Fibroblast of mammary gland (primary cell): ENCODE data around the gene CTDNEP1.
A peak's percentile ranks its signal among the peaks of the same experiment; 100 is the strongest.

Source experiments
- DNase-seq: peaks from one replicate; pipeline ENCODE4 v3.0.0-alpha.2; 2010; ENCODE audit warnings: low read depth
- H3K4me3 ChIP-seq: 2 replicates; pipeline ENCODE4 v1.5.1; 2011; ENCODE audit warnings: low read depth, mild to moderate bottlenecking, low read length, moderate library complexity; ENCODE audit not compliant: control insufficient read depth
- CTCF ChIP-seq: conservative IDR thresholded peaks from 2 replicates; pipeline ENCODE4 v1.5.1; 2011; ENCODE audit warnings: low read depth, low read length, inconsistent platforms; ENCODE audit not compliant: control insufficient read depth, insufficient read depth

CTDNEP1 gene

DNA sequence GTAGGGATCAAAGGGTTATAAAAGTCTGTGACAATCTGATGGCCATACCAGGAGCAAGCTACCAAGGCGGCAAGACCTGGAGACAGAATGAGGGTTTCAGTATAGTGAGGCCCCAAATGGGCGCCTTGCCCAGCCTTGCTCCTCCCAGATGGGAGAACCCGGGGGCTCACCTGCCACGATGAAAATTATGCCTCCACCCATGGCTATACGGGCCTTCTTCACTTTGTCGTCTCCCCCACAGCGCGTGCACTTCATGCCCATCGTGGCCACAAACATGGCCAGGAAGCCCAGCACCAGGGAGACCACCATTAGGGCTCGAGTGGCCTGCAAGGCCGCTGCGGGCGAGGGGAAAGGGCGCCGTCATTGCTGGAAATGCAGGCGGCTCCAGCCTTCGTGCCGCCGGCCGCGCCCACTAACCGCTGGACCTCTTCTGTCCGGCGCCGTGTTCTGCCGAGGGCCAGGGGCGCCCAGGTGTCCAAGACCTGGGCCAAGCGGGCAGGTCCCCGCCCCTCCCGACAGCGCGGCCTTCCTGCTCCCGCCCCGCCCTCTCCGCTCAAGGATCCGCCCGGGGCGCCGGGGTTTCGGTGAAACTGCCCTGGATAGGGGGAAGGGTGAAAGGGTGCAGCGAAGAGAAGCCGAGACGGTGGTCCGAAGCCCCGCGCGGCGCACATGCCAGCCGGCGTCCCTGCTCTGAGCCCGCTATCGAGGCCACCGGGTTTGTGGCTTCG is 9.3 kb upstream of the CTDNEP1 start:
- DNase-seq, result no peak
- no peak for TF ChIP-seq CTCF
- H3K4me3 ChIP-seq, result peak overlapping the region; percentile 32

DNA sequence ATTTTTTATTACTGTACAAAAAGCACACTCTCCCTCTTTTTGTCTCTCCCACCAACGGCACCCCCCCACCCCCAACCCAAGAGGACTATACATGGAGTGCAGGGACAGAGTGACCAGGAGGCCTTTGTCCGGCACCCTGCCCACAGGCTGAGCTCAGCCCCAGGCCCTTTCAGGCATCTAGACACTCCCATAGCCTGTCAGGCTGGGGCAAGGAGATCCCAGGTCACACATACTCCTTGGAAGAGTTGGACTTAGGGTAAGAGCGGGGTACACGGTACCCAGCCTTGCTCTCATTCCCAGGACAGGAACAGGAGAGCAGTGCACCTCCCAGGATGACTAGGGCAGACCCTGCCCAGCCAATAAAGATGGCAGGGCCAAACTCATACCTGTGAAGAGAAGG is 8.6 kb upstream of the CTDNEP1 start:
- no peak overlapping the region for H3K4me3 ChIP-seq

DNA sequence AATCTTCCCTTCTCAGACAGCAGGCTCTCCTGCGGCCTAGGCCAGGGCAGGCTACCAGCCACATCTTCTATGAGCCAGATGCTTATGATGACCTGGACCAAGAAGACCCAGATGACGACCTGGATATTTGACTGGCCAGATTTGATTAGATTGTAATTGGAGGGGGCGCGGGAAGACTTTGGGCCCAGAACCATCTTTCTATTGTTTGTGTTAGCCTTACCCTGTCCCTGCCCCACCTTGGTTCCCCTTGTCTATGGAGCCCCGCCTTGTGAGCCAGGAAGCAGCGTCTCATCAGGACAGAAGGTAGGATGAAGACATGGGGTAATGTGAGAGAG is 8.0 kb upstream of the CTDNEP1 start:
- no peak for TF ChIP-seq CTCF
- H3K4me3 ChIP-seq, result no peak overlapping the region
- no peak for DNase-seq

More for the DNA sequence above, 8.6 kb upstream of the CTDNEP1 start:
- no peak for TF ChIP-seq CTCF
- no peak for DNase-seq

DNA sequence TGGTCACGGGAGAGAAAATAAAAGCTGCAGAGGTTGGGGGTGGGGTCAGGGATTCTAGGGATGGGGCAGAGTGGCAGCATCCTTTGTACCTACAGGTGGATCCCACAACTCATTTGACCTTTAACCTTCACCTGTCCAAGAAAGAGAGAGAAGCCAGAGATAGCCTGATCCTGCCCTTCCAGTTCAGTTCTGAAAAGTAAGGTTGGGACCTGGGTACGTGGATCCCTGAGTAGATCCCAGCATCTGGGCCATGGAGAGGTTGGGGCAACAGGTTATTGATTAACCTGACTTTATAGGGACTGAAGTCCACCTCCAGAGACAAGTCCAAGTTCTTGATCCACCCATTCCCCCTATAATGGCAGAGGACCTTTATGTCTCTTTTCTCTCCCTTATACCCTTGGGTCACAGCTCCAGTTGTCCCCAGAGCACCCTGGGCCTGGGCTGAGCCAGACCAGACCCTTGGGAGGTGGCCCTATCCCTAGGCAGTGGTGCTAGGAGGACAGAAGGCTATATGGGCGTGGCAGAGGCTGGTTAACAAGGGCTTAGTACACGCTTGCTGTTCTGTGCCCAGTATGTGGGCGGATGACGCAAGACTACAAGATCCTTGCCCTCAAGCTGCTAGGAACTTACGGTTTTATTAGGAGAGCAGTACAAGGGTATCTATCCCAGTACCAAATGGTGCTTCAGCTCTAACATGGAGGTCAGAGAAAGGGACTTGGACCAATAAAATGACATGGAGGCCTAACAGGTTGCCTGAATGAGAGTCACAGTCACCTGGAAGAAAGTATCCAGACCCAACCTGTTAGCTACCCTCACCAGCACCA is 7.4 kb upstream of the CTDNEP1 start:
- DNase-seq, result peak; percentile 88
- no peak overlapping the region for H3K4me3 ChIP-seq
- no peak for TF ChIP-seq CTCF

DNA sequence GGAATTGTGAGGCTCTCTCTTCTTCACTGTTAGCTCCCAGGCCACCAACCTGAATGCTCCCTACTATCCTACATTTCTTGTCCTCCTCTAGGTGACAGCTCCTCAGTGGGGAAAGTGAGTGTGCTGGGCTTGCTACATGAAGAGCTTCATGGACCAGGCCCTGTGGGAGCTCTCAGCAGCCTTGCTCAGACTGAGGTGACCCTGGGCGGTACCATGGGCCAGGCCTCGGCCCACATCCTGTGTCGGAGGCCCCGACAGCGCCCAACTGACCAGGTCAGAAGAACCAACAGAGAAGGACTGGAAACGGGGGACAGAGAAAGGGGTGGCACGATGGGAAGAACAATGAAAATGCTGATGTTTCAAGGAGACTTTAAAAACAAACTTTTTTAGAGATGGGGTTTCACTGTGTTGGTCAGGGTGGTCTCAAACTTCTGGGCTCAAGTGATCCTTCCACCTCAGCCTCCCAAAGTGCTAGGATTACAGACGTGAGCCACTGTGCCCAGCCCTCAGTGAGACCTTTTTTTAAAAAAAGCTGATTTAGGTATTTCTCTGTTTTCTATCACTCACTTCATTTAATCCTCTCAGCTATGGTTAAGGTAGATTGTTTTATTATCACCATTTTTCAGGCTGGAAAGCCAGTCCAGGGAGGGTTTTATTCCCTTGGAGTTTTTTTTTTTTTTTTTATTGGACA is 5.4 kb upstream of the CTDNEP1 start:
- no peak overlapping the region for H3K4me3 ChIP-seq
- no peak for DNase-seq
- no peak for TF ChIP-seq CTCF

- TF ChIP-seq CTCF, result no peak
- H3K4me3 ChIP-seq, result no peak overlapping the region
Measured at GRCh38 chr17:7254511-7254910, 3.0 kb upstream of the CTDNEP1 start.

More at GRCh38 chr17:7254511-7254910, 3.0 kb upstream of the CTDNEP1 start:
- no peak for DNase-seq
